KBM-7 (cell line): ENCODE results near the gene FAM53B.

Source experiments
- DNase-seq: peaks from one replicate; pipeline ENCODE4 v3.0.0-alpha.2; 2015
- in situ Hi-C: fragments of 300-500 bp; cut with MboI; formaldehyde crosslinking; loops from 2 replicates; pipeline ENCODE4 v1.14.3; 2020; ENCODE audit warnings: low sequenced_read_pairs, low pct_unique_long_range_greater_than_20kb, mixed read lengths

Gene FAM53B

DNA sequence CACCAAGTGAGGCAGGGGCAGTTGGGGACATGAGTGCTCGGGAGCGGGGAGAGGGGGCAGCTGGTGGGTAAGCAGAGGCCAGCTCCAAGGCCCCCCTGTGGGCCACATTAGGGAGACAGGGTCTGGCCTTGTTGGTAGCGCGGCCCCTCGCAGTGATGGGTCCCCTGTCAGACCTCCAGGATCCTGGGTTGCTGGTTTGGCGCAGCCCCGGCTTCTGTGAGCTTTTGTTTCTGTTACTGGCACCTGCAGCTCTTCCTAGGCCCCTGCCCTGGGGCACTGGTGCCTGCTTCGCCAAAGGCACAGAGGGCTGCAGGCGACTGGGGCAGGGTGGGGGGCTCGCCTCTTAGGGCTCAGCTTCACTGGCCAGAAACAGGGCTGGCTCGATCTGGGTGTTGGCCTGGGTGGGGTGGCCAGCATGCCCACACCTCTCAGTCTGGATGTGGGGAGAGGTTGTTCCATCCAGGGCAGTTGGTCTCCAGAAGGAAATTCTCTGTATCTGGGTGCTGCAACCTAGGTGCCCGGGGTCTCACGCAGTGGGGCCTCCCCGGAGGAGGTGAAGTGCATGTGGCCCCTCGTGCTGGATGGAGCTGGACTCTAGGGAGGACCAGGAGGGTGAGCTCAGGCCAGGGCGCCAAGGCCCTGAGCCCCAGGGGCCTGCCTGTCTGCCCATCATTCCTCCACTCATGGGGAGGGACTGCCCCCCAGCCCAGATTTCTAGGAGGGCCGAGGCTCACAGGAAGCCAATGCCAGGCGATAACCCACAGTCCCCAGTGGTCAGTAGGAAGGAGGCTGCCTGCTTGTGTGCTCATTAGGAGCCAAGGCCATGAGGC lies 143.9 kb downstream of the FAM53B start:
- DNase-seq, result no peak
- in situ Hi-C loops, result no loop called here

DNA sequence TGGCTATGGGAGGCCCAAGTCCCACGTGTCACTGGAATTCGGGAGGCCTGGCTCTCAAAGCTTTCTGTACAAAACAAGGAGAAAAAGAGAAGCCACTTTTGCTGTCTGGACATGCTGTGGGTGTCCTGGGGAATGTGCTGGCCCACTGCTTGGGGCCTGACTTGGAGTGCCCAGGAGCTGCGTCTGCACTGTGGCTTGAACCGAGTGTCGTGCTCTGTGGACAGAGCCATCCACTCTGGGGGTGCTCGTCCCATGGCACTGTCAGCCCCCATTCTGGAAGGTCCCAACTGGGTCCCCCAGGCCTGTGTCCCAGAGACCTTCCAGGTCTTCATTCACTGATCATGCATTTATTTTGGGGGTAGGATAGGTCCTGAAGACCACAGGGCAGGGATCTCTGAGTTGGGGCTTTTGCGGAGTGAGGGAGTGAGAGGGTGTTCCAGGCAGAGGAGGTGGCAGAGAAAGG lies 144.6 kb downstream of the FAM53B start:
- no peak for DNase-seq
- in situ Hi-C loops, result no loop called here

DNA sequence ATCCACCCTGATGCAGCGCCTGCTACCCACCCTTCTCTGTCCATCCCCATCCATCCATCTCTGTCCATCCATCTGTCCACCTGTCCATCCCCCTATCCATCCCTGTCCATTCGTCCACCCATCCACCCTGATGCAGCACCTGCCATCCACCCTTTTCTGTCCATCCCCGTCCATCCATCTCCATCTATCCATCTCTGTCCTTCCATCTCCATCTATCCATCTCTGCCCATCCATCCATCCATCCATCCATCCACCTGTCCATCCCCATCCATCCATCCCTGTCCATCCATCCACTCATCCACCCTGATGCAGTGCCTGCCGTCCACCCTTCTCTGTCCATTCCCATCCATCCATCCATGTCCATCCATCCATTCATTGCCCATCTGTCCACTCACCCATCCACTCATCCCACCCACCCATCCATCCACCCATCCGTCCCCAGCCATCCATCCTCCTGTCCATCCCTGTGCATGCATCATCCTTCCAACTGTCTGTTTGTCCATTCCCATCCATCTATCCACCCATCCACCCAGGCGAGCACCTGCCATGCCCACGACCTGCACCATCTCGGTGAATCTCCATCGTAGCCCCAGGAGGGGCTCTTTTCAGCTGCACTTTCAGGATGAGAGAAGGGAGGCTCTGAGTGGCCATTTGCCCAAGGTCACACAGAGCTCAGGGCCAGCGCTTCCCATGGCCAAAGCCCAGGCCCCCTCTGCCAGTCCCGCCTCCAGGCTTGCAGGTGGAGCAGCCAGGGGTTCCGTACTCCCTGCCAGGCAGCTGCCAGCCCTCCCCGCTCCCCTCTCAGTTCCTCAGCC lies 145.2 kb downstream of the FAM53B start:
- in situ Hi-C loops, result no loop called here
- no peak for DNase-seq

DNA sequence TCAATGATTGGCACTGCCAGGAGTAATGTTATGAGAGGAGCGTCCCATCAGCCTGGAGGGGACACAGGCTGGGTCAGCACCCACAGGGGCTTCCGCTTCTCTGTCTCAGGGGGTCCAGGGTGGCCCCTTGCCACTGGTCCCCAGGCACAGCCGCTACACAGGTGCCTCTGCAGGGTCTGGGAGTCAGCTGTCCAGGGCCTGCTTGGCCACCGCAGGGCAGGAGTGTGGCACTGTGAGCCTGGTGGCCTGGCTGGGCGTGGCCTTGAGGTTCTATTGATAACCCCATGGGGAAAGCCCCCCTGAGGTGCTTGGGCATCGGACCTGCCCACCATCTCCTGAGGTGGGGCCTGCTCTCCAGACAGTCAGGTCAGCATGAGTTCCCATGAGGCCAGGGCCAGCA lies 146.0 kb downstream of the FAM53B start:
- in situ Hi-C loops, result no loop called here

DNA sequence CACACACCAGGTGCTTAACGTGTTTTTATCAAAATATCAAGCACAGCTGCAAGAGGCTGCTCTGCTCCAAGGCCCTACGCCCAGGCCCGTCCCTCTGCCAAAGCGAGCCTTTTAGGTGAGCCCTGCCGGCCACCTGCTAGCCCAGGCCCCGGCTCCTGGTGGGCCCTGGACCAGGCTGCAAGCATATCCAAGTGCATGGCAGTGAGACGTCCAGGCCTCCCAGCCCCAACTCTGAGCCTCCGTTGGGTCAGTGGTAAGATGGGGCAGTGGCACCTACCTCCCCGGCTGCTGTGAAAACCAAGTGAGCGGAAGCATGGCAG lies 146.4 kb downstream of the FAM53B start:
- DNase-seq, result no peak
- in situ Hi-C loops, result no loop called here

More for the DNA sequence above, 146.0 kb downstream of the FAM53B start:
- DNase-seq, result no peak

DNA sequence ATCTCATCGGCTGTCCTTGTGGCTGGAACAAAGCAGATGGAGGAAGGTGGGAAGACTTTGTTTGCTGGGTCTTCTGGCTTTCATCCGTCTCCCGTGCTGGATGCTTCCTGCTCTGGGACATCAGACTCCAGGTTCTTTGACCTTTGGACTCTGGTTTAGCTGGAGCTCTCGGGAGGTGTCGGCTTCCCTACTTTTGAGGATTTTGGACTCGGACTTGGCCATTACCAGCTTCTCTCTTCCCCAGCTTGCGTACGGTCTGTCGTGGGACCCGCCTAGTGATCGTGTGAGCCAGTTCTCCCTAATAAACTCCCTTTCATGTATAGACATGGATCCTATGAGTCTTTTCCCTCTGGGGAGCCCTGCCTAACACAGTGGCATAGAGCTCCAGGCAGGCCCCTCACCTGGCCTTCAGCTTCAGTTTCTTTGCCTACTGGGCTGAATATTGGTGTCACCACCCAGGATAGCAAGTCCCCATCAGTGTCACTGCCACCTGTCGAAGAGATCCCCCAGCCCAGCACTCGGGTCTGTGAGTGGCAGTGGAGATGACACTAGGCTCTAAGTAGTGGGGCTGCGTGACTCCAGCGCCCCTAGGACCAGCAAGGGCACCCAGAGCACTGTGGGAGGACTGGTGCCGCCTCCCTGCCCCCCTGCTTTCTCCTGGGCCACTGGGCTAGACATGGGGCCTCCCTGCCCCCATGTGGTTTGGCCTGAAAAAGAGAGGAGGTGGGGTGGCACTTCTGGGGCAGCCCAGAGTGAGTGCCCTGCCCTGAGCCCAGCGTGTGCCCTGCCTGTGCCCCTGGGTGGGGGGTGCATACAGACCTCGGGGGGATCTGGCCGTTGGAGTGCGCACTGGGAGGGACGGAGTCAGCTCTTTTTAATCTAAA lies 147.0 kb downstream of the FAM53B start:
- DNase-seq, result no peak
- in situ Hi-C loops, result no loop called here

DNA sequence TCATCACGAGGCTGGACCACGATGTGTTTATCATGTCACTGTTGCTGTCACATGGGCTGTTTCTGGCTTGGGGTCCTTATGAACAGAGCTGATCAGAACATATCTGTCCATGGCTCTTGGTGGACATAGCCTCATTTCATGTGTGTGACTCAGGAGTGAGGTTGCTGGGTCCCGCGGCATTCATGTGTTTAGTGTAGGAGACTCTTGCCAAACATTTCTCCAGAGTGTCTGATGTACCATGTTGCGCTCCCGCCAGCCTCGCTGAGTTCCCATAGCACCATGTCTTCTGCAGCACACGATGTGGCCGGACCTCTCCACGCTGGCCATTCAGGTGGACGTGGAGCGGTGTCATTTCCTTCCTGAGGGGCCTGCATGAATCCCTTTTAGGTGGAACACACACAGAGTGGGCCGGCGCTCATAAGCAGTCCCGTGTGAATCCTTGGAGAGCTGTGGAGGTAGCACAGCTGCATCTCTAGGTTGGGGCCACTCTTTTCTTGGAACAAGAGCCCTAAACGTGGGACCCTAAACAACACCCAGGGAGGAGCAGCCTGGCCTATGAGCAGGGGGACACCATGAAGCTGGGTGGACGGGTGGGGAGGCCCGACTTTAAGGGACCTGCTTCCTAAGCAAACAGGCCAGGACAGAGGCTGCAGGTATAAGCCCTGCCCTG lies 147.9 kb downstream of the FAM53B start:
- in situ Hi-C loops, result no loop called here
- DNase-seq, result no peak

DNA sequence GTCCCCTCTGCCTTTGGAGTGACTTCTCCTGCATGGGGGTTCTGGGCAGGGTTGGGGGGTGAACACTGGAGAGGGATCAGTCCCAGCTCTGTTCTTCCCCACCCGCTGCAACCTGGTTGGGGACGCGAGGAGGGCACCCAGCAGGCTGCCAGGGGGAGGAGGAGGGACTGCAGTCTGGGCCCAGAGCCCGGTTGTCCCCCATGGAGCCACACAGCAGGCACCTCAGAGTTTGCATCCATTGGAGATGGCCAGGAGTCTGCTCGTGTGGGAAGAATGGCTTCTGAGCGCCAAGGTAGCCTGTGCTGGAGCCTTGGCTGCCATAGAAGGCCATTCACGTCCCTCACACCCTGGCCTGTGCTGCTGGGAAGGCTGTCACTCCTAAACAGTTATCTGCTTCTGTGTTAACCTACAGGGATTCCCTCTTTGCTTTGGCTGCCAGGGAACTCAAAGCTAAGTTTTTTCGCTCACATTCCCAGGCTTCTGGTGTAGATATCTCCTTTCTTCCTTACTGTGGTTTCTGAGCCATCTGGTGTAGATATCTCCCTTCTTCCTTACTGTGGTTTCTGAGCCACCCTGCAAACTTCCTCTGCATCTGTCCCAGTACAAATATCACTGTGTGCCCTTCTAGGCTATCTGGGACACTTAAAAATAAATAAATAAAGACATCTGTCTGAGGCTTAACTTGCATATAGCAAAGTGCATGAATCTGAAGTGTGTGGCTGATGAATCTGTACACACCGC lies 148.9 kb downstream of the FAM53B start:
- DNase-seq, result peak; percentile 55

DNA sequence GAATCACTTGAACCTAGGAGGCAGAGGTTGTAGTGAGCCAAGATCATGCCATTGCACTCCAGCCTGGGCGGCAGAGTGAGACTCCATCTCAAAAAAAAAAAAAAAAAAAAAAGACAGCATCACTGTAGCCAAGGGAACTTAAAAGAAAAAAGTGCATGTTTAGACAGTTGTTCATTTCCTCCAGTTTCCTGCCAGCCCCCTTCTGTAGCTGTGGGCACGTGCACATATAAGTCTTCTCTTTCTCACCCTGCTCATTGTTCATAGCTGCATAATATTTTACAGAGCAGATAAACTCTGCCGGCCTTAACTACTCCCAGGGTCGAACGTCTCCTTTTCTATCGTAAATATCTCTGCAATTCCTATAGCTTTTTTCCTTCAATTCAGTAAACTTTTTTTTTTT lies 149.9 kb downstream of the FAM53B start:
- no peak for DNase-seq
- in situ Hi-C loops, result no loop called here

More for the DNA sequence above, 148.9 kb downstream of the FAM53B start:
- in situ Hi-C loops, result no loop called here

DNA sequence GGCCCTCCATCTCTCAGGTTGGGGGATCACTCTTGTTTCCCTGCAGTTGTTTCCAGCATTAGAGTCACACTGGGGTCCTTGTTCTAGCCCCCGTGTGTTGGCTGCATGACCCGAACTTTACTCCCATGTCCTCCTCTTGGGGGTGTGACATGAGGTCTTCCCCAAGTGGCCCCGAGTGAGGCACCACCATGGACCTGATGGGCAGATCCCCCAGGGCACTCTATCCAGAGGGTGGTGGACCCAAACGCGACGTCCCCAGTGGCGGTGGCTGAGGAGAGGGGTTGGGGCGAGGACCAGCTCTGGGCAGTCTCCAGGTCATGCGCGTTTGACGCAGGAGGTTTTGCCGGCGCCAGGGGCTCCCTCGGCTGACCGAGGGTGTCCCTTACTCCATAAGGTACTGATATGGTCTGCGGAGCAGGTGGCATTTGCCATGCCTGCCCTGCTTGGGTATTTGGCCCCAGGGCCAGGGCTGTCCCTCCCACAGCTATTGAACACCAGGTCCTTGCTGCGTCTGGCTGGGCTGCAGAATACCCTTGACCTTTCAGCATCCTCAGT lies 150.7 kb downstream of the FAM53B start:
- DNase-seq, result no peak
- in situ Hi-C loops, result no loop called here

DNA sequence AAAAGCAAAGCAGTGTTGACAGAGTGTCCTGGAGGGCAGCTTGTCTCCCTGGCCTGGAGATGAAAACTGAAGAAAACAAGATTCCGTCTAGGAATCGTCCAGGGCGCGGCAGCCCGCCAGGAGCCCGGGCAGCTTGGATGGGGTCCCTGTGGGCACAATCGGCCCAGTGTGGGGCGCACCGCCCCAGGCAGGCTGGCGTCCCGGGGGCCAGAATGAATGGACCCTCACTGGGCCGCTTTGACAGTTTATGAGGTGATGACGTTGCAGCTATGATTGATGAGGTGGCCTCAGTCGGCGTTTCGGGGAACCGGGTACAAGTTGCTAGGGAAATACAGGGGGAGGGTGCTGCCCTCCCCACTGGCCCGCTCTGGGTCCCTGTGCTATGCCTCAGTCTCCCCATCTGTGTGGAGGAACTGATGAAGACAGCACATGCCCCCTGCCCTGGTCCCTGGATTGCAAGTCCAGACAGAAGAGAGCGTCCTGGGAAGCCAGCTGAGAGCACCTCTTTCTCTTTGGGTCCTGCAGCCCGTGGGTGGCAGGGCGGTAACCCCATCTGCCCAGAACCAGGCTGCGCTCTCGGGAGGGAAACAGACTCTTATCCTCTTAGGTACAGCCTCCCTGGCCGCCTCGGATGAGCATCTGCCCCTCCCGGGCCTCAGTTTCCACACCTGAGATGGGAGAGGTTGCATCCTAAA lies 151.3 kb downstream of the FAM53B start:
- in situ Hi-C loops, result no loop called here
- no peak for DNase-seq

DNA sequence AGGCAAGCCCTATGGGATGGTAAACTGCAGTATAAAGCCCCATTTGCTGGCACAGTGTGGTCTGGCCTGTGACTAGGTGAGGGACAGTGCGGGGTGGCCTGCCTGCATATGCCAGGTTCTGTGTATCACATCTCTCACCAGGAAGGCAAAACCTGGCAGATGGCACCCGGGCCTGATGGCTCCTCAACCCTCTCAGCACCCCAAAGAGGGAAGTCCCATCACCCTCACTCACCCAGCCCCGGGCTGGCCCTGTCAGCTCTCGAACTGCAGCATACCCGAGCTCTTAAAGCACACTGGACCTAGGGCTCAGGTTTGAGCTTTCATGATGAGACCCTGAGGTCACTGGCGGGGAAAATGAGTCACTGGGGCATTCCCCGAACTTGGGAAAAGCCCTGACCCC lies 152.1 kb downstream of the FAM53B start:
- in situ Hi-C loops, result no loop called here

DNA sequence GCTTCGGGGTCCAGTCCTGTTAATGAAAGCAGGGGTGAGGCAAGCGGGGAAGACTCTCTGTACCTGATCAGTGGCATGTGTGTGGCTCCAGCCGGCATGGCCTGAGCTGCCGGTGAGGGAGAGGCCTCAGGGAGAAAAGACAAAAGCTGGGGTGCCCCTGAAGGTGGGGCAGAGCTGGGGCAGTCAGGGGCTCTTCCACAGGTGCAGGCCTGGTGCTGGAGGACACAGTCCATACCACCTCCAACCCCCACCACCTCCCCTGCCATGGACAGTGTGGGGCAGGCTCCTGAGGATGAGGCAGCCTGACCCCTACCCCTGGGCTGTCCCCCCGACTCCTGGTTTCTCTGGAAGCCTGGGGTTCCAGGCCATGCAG lies 153.1 kb downstream of the FAM53B start:
- DNase-seq, result no peak
- in situ Hi-C loops, result no loop called here

More for the DNA sequence above, 152.1 kb downstream of the FAM53B start:
- DNase-seq, result no peak

DNA sequence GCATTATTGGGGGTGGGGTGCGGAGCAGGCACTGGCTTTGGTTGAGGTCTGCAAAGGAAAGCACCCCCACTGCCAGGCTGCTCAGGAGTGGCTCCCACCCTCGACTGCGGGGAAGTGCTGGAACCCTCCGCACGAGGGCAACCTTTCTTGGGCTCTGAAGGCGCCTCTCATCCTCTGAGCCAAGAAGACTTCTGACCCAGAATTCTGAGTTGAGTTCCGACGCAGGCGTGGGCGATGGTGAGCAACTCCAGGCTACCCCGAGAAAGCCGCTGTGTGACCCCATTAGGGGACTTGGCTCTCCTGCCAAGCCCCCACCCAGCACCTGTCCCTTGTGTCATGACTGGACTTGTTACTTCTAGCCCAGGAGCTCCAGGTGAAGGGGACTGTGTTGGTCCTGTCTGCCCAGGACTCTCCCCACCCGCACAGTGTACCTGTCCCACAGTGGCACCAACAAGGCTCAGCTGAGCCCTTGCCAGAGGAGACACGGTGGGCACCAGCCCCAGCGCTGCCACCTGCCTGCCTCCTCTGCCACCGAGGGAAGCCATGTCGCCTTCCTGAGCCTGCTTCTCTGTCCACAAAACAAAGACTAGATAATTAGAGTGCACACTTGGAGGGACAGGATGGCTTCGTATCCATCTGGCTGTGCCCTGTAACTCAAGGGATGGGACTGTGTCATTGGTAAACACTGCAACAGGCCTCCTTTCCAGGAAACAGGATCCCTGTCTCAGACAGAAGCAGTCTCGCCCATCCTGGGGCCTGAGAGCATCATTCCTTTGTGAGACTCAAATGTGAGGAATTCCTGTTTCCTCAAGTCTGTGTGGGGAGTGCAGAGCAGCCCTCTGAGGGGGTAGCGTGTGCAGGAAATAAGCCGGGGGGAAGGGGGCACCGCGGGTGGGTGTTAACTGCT lies 153.7 kb downstream of the FAM53B start:
- in situ Hi-C loops, result no loop called here
- no peak for DNase-seq

DNA sequence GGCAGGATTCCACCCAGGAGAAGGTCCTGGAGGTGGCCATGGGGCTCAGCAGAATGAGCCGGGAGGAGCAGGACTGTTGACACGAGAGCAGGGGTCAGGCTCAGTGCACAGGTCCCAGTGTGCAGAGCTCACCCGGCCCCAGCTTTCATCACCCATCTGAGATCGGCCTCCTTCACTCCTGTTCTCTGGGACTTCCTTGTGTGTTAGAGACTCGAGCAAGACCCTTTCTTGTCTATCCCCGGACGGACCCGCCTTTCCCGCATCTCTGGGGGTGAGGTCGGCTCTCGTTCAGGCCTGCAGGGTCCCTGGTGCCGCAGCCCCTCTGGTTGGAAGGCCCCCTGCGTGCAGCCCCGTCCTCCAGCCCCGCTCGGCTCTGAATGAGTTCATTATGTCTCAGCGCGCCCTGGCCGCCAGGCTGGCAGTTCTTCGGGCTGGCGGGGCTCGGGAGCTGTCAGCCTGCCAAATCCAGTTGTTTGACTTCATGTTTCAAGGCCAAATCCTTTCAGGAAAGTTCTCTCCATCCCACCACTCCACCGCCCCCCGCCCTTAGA lies 154.6 kb downstream of the FAM53B start:
- DNase-seq, result no peak
- in situ Hi-C loops, result no loop called here

DNA sequence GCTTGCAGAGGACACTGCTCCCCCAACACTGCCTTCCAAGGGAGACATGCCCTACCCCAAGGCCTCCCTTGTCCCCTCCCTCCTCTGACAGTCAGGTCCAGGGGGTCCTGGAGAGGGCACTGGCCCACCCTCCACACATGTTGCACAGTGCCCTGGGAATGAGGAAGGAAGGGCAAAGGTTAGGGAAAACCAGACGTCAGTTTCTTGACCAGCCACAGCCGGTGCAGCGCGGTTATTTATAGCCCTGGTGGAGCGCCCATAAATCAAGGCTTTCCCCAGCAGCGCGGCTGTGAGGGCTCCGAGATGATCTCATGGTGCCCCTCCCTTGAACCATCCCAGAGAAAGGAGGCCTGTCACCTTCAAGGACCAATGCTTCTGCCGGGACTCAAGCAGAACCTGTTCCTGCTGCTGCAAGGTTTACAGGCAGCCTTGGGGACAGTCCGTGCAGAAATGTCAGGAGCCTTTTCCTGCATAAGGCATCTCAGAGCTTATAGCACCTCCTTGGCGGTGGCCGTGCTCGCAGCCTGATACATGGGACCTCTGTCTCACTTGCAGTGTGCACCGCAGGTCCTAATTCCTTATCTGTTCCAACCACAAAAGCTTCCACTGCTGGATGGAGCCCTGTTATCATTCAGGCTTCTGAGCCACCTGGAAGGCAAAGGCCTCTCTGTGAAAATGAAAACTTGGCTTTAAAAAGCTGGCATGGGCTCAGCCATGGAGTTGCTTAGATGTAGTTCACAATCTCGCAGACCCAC lies 155.3 kb downstream of the FAM53B start:
- in situ Hi-C loops, result no loop called here
- DNase-seq, result peak; percentile 31
